ENCODE results near the gene LCTL.

Gene LCTL

DNA sequence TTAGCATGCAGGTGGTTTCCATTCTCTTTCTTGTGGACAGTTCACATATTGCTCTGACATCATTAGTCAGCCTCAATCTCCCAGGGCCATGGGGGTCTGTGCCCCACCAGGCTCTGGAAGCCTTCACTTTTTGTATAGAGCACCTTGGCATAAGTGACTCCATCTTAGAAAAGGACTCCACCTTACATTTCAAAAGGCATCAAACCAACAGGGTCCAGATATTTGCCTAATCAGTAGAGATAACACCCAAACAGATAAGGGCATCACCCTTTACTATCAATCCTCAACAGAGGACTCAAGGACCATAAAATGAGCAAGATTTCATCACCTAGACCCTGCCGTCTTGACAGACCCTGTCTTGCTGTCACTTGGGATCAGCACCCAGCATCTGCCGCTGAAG is 35.7 kb upstream of the LCTL start:
- Histone ChIP-seq H3K4me3 (ENCODE audit: low read length) (no peak overlapping the region), H3K4me1 (ENCODE audit: control insufficient read depth, insufficient read depth, low read length) (no peaks in the 10 kb centered on the region; the same call in 1 of the 2 replicates), H3K9me3 (ENCODE audit: control insufficient read depth, insufficient read depth, low read length) (no peaks in the 10 kb centered on the region), H3K27ac (ENCODE audit: low read length) (no peak overlapping the region), H3K27me3 (ENCODE audit: control insufficient read depth, insufficient read depth, low read length) (no peaks in the 10 kb centered on the region), H3K36me3 (ENCODE audit: control insufficient read depth, insufficient read depth, low read length) (no peaks in the 10 kb centered on the region)
- no peak for DNase-seq (ENCODE audit: low read depth, low spot score)
- WGBS (ENCODE audit: insufficient coverage, insufficient read length) = no CpG with 5 or more reads among the region's 2 CpGs

DNA sequence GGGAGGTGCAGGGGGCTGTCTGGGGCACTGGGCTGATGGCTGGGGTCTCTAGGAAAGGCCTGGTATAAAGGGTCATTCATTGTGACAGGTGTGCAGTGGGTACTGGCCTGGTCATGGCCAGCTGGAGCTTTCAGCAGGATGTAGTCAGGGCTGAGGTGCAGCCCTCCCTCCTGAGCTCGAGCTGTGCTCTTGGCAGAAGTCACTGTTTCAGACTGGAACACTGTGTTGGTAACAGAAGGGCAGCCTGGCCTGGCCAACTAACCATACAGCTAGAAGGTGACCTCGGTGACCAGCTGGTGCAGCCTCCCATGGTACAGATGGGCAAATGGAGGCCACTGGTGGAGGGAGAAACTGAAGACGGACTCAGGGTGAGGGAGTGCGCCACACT is 34.4 kb upstream of the LCTL start:
- no CpG with 5 or more reads among the region's 4 CpGs for WGBS (ENCODE audit: insufficient coverage, insufficient read length)
- no peaks in the 10 kb centered on the region for H3K36me3 ChIP-seq (ENCODE audit: control insufficient read depth, insufficient read depth, low read length)

DNA sequence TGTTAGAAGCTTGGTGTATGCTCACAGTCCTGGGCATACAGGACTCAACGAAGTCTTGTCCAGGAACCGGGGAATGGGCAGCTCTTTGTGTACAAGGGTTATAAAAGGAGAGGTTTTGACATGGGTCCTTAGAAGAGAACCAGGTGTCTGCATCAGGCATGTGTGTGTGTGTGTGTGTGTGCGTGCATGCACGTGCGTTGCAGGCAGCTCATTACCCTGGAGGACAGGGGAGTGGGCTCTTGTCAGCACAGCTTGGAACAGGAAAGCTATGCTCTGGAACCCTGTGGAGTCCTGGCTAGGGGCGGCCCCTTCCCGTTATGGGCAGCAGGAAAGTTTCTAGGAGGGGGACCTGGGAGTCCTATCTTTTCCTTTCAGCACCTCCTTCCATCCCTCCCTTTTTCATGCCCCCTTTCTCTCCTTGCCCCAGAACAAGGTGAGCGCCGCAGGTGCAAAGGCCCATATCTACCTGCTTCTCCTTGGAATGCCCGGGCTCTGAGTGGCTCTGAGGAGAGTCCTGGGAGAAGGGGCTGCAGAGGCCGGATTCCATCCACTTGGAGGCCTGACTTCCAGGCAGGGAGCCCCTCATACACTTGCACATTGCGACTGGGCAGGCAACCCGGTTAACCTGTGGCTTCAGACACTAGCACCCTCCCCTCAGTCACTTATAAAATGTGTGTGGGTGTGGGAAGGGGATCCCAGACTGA is 33.9 kb upstream of the LCTL start:
- Histone ChIP-seq H3K27me3 (ENCODE audit: control insufficient read depth, insufficient read depth, low read length) (no peaks in the 10 kb centered on the region), H3K9me3 (ENCODE audit: control insufficient read depth, insufficient read depth, low read length) (no peaks in the 10 kb centered on the region), H3K27ac (ENCODE audit: low read length) (no peak overlapping the region), H3K4me1 (ENCODE audit: control insufficient read depth, insufficient read depth, low read length) (no peaks in the 10 kb centered on the region; the same call in 1 of the 2 replicates), H3K36me3 (ENCODE audit: control insufficient read depth, insufficient read depth, low read length) (no peaks in the 10 kb centered on the region), H3K4me3 (ENCODE audit: low read length) (no peak overlapping the region)
- no peak for DNase-seq (ENCODE audit: low read depth, low spot score)
- no CpG with 5 or more reads among the region's 13 CpGs for WGBS (ENCODE audit: insufficient coverage, insufficient read length)

More for the DNA sequence above, 34.4 kb upstream of the LCTL start:
- no peak overlapping the region for H3K27ac ChIP-seq (ENCODE audit: low read length)
- no peaks in the 10 kb centered on the region for H3K27me3 ChIP-seq (ENCODE audit: control insufficient read depth, insufficient read depth, low read length)
- no peaks in the 10 kb centered on the region; the same call in 1 of the 2 replicates for H3K4me1 ChIP-seq (ENCODE audit: control insufficient read depth, insufficient read depth, low read length)
- no peak overlapping the region for H3K4me3 ChIP-seq (ENCODE audit: low read length)
- H3K9me3 ChIP-seq (ENCODE audit: control insufficient read depth, insufficient read depth, low read length) = no peaks in the 10 kb centered on the region
- DNase-seq (ENCODE audit: low read depth, low spot score) = no peak

DNA sequence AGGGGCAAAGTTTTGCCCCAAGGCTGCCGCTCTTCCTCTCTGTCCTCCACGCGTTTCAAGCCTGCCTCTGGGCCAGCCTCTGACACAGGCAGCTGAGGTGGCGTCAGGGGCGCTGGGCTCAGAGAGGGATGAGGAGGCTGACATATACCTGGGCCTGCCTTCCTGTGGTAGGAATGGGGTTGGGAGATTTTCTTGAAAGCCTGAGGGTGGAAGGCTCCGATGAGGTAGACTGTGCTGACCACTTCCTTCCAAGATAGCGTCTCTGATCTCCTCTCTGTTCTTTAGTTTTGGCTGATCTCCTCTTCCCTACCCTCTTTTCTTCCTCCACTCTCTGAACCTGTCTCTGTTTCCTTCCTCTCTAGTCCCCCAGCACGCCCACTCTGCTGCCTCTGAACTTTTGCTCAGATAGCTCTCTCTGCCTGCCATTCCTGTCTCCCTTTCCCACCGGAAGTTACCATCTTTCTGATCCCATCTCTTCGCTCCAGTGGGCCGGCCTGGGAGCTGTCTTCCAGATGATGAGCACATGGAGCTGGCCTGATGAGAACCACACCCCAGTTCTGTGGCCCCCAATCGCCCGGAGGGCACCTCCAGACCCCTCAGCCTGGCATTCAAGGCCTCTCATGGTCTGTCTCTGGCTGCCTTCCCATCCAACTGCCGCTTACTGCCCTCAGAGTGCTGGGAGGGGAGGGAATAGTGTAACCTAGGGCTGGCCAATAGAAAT is 32.5 kb upstream of the LCTL start:
- H3K4me3 ChIP-seq (ENCODE audit: low read length) = no peak overlapping the region
- H3K36me3 ChIP-seq (ENCODE audit: control insufficient read depth, insufficient read depth, low read length) = no peaks in the 10 kb centered on the region
- no peak overlapping the region for H3K27ac ChIP-seq (ENCODE audit: low read length)
- no peak for DNase-seq (ENCODE audit: low read depth, low spot score)
- H3K9me3 ChIP-seq (ENCODE audit: control insufficient read depth, insufficient read depth, low read length) = no peaks in the 10 kb centered on the region
- H3K4me1 ChIP-seq (ENCODE audit: control insufficient read depth, insufficient read depth, low read length) = no peaks in the 10 kb centered on the region; the same call in 1 of the 2 replicates
- H3K27me3 ChIP-seq (ENCODE audit: control insufficient read depth, insufficient read depth, low read length) = no peaks in the 10 kb centered on the region
- whole genome bisulfite sequencing (ENCODE audit: insufficient coverage, insufficient read length) = no CpG with 5 or more reads among the region's 14 CpGs

DNA sequence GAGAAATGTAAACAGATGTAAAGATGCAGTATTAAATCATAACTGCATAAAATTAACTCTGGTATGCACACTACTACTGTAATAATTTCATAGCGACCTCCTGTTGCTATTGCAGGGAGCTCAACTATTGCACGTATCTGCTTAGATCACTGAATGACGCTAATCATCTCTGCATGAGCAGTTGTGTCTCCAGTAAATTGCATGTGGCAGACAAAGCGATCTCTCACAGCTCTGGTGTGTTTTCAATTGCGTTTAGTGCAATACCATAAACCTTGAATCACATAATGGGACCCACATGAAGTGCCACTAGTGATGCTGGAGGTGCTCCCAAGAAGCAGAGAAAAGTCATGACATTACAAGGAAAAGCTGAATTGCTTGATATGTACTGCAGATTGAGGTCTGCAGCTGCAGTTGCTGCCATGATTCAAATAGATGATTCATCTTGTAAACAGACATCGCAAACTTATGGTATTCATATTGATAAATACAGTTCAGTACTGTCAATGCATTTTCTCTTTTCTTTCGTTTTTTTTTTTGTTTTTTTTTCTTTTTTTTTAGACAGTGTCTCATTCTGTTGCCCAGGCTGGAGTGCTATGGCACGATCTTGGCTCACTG is 30.2 kb upstream of the LCTL start:
- no peak for DNase-seq (ENCODE audit: low read depth, low spot score)
- no peak overlapping the region for H3K27ac ChIP-seq (ENCODE audit: low read length)
- no peaks in the 10 kb centered on the region for H3K9me3 ChIP-seq (ENCODE audit: control insufficient read depth, insufficient read depth, low read length)
- H3K4me3 ChIP-seq (ENCODE audit: low read length) = no peak overlapping the region
- no peaks in the 10 kb centered on the region for H3K36me3 ChIP-seq (ENCODE audit: control insufficient read depth, insufficient read depth, low read length)
- H3K4me1 ChIP-seq (ENCODE audit: control insufficient read depth, insufficient read depth, low read length) = no peaks in the 10 kb centered on the region
- no CpG with 5 or more reads among the region's 8 CpGs for WGBS (ENCODE audit: insufficient coverage, insufficient read length)
- H3K27me3 ChIP-seq (ENCODE audit: control insufficient read depth, insufficient read depth, low read length) = no peaks in the 10 kb centered on the region

DNA sequence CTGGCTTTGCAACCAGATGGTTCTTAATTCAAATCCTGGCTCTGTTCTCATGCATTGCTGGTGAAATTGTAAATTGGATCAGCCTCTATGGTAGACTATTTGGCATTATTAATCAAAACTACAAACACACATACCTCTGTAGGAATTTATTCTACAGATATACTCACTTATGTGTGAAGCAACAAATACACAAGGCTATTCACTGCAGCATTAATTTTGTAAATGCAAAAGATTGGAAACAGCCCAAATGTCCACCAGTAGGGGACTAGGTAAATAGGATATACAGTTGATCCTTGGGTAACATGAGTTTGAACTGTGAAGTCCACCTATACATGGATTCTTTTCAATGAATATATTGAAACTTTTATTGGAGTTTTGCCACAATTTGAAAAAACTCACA is 29.5 kb upstream of the LCTL start:
- no peak overlapping the region for H3K27ac ChIP-seq (ENCODE audit: low read length)
- DNase-seq (ENCODE audit: low read depth, low spot score) = no peak
- no peak overlapping the region for H3K4me3 ChIP-seq (ENCODE audit: low read length)
- H3K4me1 ChIP-seq (ENCODE audit: control insufficient read depth, insufficient read depth, low read length) = no peaks in the 10 kb centered on the region
- H3K36me3 ChIP-seq (ENCODE audit: control insufficient read depth, insufficient read depth, low read length) = no peaks in the 10 kb centered on the region
- no peaks in the 10 kb centered on the region for H3K27me3 ChIP-seq (ENCODE audit: control insufficient read depth, insufficient read depth, low read length)
- no peaks in the 10 kb centered on the region for H3K9me3 ChIP-seq (ENCODE audit: control insufficient read depth, insufficient read depth, low read length)

DNA sequence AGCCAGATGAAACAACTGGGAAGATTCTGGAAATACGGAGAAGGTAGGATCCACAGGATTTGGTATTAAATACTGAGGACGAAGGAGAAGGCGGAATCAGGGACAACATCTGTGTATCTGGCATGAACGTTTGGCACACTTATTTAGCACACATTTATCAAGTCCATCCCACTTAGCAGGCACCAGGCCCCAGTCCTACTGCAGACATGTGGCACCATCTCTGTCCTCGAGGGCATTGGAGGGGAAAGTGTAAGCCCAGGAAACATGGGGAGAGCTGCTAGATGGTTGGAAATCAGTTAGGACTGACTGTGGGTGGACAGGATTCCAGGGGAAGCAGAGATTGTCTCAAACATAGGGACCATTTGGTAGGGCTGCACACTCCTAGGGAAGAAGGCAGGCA is 29.0 kb upstream of the LCTL start:
- no peak overlapping the region for H3K27ac ChIP-seq (ENCODE audit: low read length)
- H3K9me3 ChIP-seq (ENCODE audit: control insufficient read depth, insufficient read depth, low read length) = no peaks in the 10 kb centered on the region
- no peak overlapping the region for H3K4me3 ChIP-seq (ENCODE audit: low read length)
- WGBS (ENCODE audit: insufficient coverage, insufficient read length) = no CpG with 5 or more reads among the region's 5 CpGs
- H3K36me3 ChIP-seq (ENCODE audit: control insufficient read depth, insufficient read depth, low read length) = no peaks in the 10 kb centered on the region
- no peaks in the 10 kb centered on the region for H3K27me3 ChIP-seq (ENCODE audit: control insufficient read depth, insufficient read depth, low read length)
- no peak for DNase-seq (ENCODE audit: low read depth, low spot score)
- H3K4me1 ChIP-seq (ENCODE audit: control insufficient read depth, insufficient read depth, low read length) = no peaks in the 10 kb centered on the region

DNA sequence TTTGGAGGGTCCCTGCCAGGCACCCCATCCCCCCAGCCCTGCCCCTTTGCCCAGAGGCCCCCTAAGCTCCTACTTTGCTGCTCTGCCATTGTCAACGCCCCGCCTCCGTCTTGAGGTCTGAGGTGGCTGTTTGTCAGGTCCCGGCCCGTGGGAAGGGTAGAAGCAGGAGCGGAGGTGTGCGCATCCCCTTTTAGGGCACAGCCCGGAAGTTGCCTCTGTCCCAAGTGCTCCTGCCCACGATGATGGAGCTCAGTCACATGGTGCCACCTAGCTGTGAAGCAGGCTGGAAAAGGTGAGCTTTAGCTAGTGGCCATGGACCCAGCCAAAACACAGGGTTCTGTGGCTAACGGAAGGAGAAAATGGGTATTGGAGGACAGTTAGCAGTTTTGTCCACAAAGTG is 28.5 kb upstream of the LCTL start:
- Histone ChIP-seq H3K9me3 (ENCODE audit: control insufficient read depth, insufficient read depth, low read length) (no peaks in the 10 kb centered on the region), H3K27ac (ENCODE audit: low read length) (no peak overlapping the region), H3K4me1 (ENCODE audit: control insufficient read depth, insufficient read depth, low read length) (no peaks in the 10 kb centered on the region), H3K27me3 (ENCODE audit: control insufficient read depth, insufficient read depth, low read length) (no peaks in the 10 kb centered on the region), H3K36me3 (ENCODE audit: control insufficient read depth, insufficient read depth, low read length) (no peaks in the 10 kb centered on the region), H3K4me3 (ENCODE audit: low read length) (no peak overlapping the region)
- no peak for DNase-seq (ENCODE audit: low read depth, low spot score)
- no CpG with 5 or more reads among the region's 10 CpGs for WGBS (ENCODE audit: insufficient coverage, insufficient read length)

DNA sequence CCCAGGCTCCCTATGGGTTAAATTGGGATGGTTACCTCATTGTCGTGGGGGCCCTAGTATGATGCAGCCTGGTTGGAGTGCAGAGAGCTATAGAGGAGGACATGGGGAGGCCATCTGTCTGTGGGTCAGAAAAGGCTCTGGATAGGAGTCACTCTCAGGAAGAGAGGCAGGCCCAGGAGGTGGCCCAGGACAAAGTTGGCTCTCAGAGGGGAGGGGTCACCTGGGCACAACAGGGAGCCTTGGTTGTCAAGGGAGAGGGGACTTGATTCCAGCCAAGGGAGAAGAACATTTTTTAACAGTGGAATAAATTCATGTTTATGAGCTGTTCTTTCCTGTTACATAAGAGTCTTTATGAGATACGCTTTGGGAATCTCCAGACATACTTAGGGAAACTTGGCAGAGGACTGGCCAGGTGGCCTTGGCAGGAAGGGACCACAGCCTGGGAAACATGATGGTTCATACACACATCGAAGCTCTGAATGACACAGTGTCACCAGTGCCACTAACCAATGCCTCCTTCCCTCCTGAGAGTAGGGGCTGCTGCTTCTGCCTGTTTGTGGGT is 27.5 kb upstream of the LCTL start:
- Histone ChIP-seq H3K4me3 (ENCODE audit: low read length) (no peak overlapping the region), H3K36me3 (ENCODE audit: control insufficient read depth, insufficient read depth, low read length) (no peaks in the 10 kb centered on the region), H3K27me3 (ENCODE audit: control insufficient read depth, insufficient read depth, low read length) (no peaks in the 10 kb centered on the region), H3K27ac (ENCODE audit: low read length) (no peak overlapping the region), H3K9me3 (ENCODE audit: control insufficient read depth, insufficient read depth, low read length) (no peaks in the 10 kb centered on the region), H3K4me1 (ENCODE audit: control insufficient read depth, insufficient read depth, low read length) (0 out of 2 replicates have a peak, but pooled peaks cover 2% of the 10 kb centered on the region)
- no peak for DNase-seq (ENCODE audit: low read depth, low spot score)
- WGBS (ENCODE audit: insufficient coverage, insufficient read length) = no CpG with 5 or more reads among the region's 3 CpGs

DNA sequence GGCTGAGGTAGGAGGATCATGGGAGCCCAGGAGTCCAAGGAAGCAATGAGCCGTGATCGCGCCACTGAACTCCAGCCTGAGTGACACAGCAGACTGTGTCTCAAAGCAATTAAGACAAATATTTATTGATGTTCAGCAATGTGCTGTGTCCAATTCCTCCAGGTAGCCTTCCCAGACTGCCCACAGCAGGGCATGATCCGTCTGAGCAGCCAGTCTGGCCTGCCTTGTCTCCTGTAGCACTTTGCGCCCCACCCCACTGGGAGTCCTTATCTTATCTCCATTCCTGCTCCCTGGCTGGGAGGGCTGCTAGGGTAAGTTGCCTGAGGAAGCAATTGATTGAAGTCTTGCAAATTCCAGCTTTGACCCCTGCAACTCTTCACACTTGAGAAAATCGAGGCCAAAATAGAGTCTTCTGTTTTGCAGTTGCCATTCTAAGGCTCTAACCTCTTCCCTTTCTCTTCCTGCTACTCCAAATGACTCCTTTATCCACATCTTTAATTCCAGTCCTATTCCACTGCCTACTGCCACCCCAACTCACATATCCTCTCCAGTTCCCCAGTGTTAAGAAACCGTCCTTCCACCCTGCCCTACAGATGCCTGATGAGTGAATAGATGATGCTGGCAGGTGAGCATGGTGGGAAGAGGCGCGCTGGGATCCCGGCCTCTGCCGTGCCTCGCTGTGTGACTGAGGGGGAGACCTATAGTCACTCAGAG is 26.9 kb upstream of the LCTL start:
- Histone ChIP-seq H3K36me3 (ENCODE audit: control insufficient read depth, insufficient read depth, low read length) (no peaks in the 10 kb centered on the region), H3K4me1 (ENCODE audit: control insufficient read depth, insufficient read depth, low read length) (0 out of 2 replicates have a peak, but pooled peaks cover 2% of the 10 kb centered on the region), H3K27ac (ENCODE audit: low read length) (no peak overlapping the region), H3K9me3 (ENCODE audit: control insufficient read depth, insufficient read depth, low read length) (no peaks in the 10 kb centered on the region), H3K27me3 (ENCODE audit: control insufficient read depth, insufficient read depth, low read length) (no peaks in the 10 kb centered on the region), H3K4me3 (ENCODE audit: low read length) (no peak overlapping the region)
- no peak for DNase-seq (ENCODE audit: low read depth, low spot score)
- whole genome bisulfite sequencing (ENCODE audit: insufficient coverage, insufficient read length) = no CpG with 5 or more reads among the region's 12 CpGs

Measured in iPS DF 6.9 (cell line).